GM12878 (cell line): ENCODE measurements around the gene NEUROG2.

ENCODE experiments used
- CEBPB ChIP-seq, 2 experiments: fragments of 150-350 bp in 1 of 2; IDR thresholded peaks; 2 replicates each; pipeline ENCODE4 v1.6.1; 2012 to 2014; ENCODE audit warnings: low read depth in 2 of 2, low read length in 2 of 2, borderline replicate concordance in 1 of 2, inconsistent platforms in 1 of 2
- POLR2A ChIP-seq: IDR thresholded peaks from 2 replicates; pipeline ENCODE4 v1.6.1; 2011; ENCODE audit warnings: low read depth, mild to moderate bottlenecking, low read length
- RFX5 ChIP-seq: IDR thresholded peaks from 2 replicates; pipeline ENCODE4 v1.6.1; 2011; ENCODE audit warnings: low read depth, low read length, improper control_type of control experiment

GRCh38 chr4:112509243-112510141 is 6.5 kb downstream of the NEUROG2 start:
- TF ChIP-seq POLR2A (no peak), CEBPB (IDR thresholded peaks at IDR 0.05; ENCODE audit: borderline replicate concordance in 1 of 2, low read depth in 2 of 2, low read length in 2 of 2) (no peak), RFX5 (no peak)
